HG03135 (cell line): Measurements from ENCODE around the gene KIF1A.

Source experiments
- ATAC-seq: cut with Tn5 transposase; IDR thresholded peaks from one replicate; pipeline ENCODE4 v1.9.1; 2021; ENCODE audit warnings: mild to moderate bottlenecking, moderate library complexity; ENCODE audit not compliant: unreplicated experiment

KIF1A gene

DNA sequence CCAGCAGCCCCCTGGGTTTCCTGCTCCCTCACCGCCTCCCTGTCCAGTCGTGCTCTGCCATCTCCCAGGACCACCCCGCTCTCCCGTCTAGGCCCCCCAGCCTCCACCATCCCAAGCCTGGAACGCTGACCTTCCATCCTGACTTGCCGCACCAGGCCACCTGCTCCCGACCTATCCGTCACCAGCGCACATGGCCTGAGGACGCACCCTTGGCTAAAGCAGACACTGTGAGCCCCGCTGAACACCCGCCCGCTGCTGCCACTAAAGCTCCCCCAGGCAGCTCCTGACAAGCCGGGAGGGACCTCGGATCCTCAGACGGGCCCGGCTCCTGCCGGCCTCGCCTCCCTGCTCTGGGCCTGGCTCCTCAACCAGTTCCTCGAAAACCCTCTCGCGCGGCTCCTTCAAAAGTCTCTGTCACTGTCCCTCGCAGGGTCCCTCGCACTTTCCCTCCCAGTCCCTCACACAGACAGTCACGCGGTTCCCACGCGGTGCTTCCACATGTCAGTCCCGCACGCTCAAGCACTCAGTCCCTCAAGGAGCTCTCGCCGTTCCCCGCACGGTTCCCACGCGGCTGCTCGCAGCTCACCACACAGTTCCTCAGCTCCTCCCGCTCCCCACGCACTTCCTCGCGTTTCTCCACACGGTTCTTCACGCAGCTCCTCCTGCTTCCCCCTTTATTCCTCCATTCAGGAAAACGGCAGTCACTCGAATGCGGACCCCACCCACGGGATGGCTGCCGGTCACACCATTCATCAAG is 42.4 kb downstream of the KIF1A start:
- no peak for ATAC-seq

DNA sequence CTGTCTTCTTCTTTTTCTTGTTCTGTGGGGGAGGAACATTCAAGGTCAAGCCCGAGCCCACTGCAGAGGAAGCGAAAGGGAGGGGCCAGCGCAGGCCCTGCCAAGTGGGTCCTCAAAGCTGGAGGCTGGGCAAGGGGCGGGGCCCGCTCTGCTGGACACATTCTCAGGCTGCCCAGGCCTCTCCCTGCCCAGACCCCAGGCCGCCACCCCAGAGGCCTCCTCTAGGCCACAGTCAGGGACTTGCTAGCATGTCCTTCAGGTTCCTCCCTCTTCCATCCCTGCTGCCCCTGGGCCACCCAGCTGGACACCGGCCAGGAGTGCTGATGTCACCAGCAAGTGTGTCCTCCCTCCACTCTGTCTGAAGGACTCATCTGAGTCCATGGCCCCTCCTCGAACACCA is 44.1 kb downstream of the KIF1A start:
- ATAC-seq = no peak

DNA sequence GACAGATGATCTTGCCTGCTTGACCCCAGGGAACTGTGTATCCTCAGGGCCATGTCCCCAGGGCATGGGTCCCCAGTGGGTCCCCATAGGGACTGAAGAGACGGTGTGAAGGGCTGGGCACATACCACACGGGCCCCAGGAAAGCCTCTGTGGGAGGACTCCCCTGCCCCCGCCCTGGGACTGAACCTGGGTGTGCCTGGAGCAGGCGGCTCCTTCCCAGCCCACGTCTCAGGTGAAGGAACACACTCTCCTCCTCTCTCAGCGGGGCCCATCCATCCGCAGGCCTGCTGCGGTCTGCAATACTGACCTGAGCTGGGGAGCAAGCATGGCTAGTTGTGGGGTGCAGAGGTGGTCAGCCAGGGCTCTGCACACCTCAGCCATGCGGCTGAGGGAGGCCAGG is 45.2 kb downstream of the KIF1A start:
- no peak for ATAC-seq

DNA sequence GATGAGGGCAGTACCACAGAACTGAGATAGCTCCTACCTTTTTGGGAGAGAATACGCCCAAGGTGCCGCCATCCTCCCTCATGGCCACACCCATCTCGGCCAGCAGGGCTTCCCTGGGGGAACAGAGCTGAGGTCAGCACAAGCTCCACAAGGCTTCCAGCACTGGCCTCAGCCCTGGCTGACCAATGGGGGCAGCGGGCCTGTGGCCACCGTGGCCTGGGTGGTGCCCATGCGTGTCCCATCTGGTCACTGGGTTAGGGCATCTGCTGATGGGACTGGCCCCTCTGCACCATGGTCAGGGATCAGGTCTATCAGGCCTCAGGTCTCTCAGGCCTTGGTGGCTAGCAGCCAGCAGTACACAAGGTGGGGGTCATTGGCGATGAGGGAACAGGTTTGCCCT is 50.9 kb downstream of the KIF1A start:
- no peak for ATAC-seq

DNA sequence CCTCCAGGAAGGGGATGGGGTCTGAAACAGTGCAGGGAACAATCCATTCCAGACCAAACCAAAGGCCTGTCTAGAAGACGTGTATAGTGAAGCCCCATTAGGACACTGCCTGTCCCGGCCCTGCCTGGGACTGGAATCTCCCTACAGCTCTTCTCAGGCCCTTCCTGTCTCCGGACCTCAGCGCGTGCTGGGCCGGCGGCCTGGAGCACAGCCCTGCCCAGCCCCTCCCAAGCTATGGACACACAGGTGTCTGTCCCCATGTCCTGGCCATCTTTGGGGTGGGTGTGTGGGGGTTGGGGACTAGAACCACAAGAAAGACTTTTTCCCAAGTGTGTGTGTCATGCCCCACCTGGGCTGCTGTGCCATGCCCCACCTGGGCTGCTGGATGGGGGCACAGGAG is 51.8 kb downstream of the KIF1A start:
- no peak for ATAC-seq

DNA sequence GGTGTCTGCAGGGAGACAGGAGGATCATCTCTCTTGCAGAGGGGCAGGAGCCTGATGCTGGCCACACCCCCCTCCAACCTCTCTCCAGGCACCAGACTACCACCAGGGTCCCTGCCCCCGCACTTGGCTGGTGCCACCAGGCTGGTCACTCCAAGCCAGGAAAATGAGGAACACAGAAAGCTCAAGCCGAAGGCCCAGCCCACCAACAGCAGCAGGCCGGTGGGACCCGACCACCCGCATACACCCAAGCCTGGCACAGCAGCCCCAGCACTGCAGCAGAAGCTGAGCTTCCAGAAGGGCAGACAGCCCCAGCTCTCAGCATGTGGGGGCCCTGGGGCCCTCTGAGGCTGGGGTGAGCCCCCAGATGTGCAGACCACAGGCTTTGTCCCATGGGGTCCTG is 52.7 kb downstream of the KIF1A start:
- no peak for ATAC-seq

DNA sequence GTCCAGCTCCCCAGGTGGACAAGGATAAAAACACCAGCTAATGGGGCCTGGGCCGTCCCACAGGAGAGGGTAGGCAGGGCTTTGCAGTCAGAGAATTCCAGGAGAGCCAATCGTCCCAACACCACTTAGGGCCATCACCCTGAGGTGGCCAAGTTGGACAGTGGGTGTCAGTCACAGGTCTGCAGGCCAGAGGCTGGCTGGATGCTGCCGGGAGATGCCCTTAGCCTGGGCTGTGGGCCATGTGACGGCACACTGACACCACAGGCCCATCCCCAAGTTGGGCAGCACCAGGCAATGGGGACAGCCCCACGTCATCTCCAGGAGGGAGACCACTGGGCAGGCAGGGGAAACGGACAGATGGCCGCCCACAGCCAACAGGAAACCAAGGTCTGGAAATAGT is 53.9 kb downstream of the KIF1A start:
- ATAC-seq = no peak

DNA sequence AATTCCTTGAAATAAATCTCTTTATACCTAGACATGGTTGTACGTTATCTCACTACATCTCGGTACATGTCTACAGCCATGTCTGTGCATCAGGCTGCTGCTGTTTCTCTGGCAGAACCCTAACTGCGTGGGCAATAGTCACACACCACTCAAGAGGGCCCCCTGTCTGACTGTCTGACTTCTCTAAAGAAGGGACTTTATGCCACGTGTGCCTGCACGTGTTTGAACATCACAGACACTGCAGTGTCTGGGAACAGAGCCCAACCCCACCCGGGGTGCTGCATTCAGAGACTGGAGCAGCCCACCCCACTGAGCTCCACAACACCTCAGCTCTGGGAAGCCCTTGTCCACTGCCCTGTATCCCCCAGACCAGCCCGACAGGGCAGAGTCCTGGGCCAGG is 55.0 kb downstream of the KIF1A start:
- no peak for ATAC-seq

DNA sequence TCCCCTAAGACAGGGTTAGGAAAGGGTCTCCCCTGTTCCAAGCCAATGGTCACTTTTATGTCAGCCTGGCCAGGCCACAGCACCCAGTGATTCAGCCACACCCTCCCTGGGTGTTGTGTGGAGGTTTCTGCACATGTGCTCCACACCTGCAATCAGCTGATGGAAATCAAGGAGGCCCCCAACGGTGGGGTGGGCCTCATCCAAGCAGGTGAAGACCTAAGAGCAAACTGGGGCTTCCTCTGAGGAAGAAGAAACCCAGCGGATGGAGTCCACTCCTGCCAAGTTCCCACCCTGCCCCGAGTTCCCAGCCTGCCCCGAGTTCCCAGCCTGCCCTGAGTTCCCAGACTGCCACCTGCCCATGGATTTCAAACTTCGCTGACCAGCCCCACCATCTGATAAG is 55.4 kb downstream of the KIF1A start:
- no peak for ATAC-seq

DNA sequence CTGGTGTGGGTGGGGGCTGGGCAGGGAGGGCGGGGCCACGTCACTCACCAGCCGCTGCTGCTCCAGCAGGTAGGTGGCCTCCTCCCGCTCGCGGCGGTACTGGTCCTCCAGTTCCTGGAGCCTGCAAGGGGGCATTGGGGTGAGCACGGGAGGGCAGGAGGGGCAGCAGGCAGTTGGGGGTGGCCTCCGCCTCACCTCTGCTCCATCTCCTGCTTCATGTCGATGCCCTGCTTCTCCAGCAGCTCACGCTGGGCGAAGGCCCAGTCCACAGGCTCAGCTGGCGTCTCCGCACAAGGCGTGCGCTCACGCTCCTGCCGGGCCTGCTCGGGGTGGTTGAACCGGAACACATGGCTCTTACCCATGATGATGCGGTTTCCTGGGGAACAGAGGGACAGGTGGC is 57.0 kb downstream of the KIF1A start:
- ATAC-seq = no peak

DNA sequence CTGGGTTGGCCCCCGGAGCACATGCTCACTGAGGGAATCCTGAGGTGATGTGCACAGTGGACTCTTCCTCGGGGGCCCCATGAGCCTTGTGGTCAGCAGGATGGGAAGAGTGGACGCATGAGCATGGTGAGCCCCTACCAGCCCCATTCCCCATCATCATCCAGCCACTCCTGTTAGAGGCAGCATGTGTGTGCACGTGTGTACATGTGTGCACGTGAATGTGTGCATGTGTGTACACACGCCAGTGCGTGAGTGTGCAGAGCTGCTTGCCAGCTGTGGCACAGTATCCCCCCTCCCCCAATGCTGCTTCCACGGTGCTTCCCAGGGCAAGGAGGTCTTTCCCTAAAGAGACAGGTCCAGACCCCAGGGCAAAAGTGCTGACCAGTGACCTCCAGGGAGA is 57.8 kb downstream of the KIF1A start:
- no peak for ATAC-seq

DNA sequence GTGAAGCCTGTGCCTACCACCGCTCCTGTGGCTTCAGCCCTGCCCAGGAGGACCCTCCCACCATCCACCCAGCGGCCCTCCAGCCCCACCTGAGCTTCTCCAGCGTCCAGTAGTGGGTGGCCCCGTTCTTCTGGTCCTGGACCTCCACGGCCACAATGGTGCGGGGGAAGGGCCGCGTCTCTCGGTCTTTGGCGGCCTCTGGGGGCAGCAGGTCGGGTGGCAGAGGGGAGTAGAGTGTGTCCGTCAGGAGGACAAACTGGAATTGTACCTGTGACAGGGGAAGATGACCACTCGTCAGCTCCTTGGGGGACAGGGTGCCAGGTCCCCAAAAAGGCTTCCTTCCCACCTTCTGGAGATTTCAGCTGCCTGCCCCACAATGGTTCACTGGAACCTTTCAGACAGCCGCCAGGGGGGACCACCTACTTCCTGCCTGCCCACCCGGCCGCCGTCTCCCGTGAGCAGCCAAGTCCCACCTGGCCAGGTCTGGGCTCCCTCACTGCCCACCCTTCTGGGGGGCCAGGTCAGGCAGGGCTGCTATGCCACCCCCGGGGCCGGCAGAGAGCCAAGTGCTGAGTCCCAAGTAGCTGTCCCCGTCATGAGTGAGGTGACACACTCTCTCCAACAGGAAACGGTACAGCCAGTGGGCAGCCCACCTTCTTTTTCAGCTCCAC is 59.3 kb downstream of the KIF1A start:
- no peak for ATAC-seq

DNA sequence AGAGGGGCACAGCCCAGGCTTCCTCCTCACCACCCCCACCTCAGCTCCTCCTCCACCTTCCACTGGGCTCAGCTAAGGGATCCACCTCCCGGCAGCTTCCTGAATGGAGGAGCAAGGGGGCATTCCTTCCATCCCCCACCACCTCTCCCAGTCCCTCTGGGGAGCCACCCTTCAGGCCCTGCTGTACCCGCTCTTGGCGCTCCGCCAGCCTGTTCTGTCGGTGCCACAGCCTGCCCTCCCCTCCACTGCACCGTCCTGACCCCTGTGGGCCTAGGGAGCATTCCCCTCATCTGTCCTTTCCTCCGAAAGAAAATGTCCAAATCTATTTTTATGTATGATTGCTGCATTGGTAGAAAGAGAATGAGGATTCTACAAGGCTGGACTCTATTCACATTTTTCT is 59.9 kb downstream of the KIF1A start:
- no peak for ATAC-seq

DNA sequence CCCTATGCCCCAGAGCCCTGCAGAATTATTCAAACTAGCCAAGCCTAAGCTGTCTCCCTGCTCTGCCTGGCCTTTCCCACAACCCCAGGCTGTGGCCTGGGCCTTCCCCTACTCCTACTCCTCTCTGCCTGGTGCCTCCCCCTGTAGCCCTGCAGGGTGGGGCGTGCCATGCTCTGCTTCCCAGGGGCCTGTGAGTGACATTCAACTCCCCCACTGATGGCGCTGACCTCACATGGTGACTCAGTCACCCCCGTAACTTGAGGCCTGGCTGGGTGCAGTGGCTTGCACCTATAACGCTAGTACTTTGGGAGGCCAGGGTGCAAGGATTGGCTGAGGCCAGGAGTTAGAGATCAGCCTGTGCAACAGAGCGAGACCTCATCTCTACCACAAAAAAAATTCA is 60.6 kb downstream of the KIF1A start:
- no peak for ATAC-seq

DNA sequence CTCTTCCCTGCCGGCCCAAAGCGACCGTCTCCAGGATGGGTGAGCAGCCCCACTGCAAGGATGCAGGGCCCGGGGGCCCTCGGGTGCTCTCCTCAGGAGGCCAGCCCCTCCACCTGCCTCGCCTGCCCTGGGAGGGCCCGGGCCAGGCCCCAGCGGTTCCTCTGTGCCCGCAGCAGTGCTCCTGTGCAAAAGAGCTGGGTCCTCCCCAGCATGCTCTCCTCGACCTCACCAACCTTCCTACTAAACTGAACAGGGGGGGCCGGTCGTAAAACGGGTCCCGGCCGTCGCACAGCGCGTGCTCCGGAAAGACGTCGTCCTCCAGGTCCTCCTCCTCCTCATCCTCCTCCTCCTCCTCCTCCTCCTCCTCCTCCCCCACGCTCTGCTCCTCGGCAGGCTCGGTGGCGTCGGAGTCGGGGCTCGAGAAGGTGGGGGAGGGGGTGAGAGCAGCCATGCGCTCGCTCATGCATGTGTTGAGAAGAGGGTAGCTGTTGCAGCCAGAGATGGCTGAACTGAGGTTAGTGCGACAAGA is 62.9 kb downstream of the KIF1A start:
- no peak for ATAC-seq

DNA sequence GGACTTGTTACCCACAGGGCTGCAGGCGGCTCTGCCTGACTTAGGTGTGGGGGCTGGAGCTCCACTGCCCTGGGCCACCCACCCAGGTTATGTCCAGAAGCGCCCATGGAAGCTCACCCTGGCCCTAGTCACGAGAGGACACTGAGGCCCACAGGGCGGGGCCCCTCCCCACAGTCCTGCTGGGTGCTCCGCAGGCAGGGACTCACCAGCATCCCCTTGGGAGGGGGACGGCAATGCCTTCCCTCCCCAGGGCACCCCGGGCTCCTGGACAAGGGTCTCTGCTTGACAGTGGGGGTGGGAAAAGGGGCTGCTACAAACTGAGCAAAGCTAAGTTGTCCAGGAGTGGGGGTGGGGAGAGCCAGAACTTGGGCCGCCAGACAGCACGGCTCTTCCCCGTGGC is 67.8 kb downstream of the KIF1A start:
- ATAC-seq = no peak

DNA sequence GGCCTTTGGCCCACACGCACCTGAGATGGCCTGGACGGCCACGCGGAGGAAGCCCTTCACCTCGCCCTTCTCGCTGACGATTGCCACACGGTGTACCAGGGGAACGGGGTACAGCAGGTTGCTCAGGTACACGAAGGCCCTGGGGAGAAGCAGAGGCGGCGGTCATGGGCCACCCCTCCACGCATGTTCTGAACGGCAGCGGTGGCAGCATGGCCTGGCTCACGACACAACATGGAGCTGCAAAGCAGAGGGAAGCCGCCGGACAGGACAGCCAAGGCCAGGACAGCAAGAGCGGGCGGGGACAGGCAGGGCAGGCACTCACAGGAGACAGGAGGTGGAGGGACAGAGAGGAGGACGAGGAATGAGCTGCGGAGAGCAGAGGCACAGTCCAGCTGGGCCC is 69.6 kb downstream of the KIF1A start:
- no peak for ATAC-seq

DNA sequence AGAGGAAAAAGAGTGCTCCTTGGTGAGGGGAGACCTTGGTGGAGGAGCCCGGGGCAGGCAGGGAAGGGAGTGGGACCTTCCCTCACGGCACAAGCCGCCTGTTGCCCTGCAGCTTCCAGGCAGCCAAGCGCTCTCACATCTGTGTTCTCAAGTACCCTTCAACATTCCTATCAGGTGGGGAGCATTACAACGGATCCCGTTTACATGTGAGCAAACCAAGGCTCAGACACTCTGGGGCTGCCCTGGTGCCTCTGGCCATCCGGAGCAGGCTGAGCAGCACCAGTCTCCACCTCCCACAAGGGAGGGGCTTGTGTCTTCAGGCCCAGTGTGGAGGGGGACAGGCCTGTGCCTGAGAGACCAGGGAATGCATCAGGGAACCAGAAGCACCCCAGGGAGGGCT is 70.5 kb downstream of the KIF1A start:
- ATAC-seq = no peak

DNA sequence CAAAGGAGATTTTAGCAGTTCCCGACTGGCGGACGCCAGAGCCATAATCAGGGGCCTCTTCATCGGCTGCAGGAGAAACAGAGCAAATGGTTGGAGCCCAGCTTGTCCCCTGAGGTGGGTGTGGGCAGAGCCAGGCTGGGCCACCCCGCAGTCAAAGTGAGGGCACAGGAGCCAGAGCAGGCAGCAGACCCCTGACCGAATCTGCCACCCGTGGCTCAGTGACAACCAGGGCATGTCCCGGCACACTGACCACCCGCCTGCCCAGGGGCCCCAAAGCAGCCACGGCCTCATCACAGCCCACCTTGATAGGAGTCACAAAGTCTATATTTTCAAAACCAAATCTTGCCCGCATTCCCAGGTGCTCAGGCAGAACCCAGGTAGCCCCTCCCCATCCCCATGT is 72.8 kb downstream of the KIF1A start:
- no peak for ATAC-seq

DNA sequence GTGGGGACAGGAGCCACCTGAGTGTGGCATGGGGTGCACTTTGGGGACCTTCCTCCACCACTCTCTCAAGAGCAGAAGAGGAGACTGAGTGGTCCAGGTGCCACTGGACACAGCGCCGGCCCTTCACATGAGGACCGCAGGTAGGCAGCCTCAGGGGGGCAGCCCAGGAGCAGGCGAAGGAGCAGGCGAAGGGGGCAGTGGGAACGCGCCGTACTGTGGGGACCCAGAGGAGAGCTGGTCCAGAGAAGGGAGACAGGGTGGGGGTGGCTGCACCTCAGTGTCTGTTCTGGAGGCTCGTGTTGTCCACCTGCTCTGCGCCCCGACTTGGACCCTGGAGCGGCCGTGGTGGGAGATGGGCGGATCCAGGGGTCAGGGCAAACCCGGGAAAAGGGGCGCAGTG is 73.3 kb downstream of the KIF1A start:
- ATAC-seq = no peak

DNA sequence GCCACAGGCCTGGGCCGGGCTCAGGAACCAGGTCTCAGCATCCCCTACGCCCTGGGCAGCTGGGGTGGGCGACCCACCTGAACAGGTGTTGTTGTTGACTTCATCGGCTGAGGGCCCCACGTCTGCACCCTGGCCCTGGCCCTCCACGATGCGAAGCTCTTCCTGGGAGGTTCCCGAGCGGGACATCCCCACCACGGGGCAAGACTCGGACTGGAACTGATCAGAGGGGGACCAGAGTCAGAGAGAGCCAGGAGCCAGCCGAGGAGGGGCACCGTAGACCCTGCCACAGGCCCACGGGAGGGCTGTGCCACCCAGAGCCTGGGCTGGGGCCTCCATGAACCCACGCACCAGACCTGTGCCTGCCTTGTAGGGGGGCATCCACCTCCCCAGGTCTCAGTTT is 74.1 kb downstream of the KIF1A start:
- ATAC-seq = no peak

DNA sequence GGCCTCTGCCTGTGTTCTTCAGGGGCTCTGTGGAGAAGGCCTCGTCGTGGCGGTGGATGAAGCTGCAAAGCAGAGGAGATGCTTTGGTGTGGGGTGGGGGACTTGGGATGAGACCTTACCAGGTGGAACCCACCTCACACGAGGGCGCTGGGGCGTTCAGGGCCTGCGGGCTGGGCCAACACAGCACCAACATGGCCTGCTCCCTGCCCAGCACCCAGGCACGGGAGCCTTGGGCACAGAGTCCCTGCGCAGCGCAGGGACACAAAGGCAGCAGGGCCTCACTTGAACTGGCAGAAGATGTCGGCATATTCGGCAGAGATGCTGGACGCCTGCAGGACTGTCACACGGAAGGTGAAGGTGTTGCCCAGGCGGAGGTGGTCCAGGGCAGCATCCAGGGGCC is 74.6 kb downstream of the KIF1A start:
- no peak for ATAC-seq
